Stimulated activated CD4-positive, alpha-beta T cell treated with anti-CD3 and anti-CD28 coated beads, Interleukin-1b, Interleukin-23, amount 100 ng/mL, for 24 hours (primary cell): Measurements from ENCODE around the gene RBM34.

Experiments
- DNase-seq, 4 experiments: peaks; one replicate each; pipeline ENCODE4 v3.0.0-alpha.2; 2020; ENCODE audit warnings: low read depth in 4 of 4, low spot score in 1 of 4

The RBM34 gene

DNA sequence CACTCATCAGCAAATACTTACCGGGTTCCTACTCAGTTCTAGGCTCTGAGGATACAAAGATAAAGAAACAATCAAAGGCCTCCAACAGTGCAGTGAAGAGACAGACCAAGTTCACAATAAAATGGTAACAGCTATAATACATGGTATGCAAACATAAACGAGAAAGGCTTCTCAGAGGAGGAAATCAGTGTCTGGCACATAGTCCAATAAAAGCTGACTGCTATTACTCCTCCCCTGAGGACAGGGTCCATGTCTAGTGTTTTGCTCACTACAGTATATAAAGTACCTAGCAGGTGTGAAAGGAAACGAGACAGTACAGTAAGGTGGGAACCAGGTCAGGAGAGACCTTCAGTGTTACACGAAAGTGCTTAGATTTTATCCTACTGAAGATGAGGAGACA, 4.3 kb downstream of the RBM34 start:
- no peak for DNase-seq

DNA sequence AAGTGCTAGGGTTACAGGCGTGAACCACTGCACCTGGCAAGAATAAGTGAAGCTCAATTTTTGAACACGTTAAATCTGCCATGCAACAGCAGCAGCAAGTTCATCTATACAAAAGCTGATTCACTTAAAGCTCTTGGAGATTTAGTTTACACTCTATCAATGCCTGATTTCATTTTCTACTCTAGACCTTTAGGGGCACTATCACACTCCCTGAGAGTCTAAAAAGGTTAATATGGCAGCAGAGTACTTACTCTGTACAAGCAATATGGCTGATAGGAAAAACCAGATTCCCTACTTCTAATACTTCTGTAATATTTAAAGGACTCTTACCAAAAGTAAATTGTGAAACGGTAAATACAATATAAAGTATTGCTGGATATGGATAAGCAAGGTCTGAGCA, 4.8 kb downstream of the RBM34 start:
- no peak for DNase-seq

DNA sequence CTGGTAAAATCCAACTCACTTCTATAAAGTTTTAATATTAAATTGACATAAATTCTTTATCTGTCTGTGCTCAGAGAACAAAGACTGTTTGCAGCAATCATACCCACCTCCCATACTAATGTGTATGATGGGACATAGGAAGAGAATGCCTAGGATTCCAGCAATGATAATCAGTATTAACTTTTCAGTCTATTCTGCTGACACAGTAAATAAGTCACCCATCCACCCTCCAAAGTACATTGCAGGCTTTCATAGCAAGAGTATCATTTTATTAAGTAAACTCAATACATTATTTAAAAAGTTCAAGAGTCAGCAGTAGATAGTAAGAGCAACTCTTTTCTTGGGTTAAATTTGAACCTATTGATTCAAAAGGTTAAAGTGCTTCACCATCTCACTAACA, 8.8 kb downstream of the RBM34 start:
- no peak for DNase-seq

DNA sequence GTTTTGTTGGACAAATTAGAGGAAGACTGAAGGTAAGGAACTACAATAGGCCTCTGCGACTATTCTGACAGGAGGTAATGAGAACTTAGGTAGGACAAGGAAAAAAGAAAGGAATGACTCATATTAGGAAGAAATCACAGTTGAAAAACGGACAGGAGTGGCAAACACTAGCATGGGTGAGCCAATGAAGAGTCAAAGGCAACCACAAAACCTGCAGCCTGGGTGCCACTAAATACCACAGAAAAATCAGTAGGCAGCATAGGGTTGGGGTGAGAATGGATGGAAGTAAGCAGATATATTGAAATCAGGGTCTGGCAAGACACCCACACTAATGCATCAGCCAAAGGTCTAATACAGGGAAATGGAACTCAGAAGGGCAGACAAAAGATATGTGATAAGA, 10.0 kb downstream of the RBM34 start:
- no peak for DNase-seq

DNA sequence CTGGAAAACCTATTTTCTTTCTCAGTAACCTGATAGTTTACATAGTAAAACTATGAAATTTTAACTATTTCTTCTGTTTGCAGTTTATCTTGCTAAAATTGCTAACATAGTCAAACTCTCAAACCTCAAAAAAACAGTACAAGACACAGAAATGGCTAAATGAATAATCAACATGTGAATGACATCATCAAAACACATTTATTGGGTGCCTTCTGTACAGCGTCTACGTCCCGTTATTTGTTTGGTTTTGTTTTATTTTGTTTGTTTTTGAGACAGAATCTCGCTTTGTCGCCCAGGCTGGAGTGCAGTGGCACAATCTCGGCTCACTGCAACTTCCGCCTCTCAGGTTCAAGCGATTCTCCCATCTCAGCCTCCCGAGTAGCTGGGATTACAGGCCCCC, 11.2 kb downstream of the RBM34 start:
- DNase-seq: no peak

DNA sequence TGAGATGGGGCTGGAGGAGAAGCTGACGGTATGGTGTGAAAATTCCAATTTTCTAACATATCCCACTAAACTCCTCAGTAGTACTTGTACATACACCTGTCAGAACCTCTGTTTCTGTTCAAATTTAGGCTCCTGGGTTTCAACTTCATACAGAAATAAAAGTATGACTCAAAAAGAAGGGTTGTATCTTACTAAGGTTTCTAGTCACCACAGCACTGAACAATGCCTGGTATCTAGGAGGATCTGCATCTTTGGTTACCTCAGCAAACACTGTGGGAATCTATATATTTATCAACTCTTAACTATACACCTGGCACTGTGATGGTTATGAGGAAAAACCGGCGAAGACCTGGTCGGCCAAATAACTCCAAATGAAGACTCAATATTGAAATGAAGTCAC, 13.8 kb downstream of the RBM34 start:
- no peak for DNase-seq

DNA sequence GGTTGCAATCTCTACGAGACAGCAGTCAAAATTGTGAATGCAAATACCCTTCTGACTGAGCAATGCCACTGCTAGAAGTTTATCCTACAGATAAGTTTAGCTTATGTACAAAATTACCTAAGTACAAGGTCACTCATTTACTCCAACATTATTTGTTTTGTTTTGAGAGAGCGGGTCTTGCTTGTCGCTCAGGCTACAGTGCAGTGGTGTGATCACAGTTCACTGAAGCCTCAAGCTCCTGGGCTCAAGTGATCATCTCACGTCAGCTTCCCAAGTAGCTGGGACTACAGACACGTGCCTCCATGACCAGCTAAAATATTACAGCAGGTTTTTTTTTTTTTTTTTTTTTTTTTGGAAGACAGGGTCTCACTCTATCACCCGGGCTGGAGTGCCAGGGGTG, 15.4 kb downstream of the RBM34 start:
- no peak for DNase-seq

DNA sequence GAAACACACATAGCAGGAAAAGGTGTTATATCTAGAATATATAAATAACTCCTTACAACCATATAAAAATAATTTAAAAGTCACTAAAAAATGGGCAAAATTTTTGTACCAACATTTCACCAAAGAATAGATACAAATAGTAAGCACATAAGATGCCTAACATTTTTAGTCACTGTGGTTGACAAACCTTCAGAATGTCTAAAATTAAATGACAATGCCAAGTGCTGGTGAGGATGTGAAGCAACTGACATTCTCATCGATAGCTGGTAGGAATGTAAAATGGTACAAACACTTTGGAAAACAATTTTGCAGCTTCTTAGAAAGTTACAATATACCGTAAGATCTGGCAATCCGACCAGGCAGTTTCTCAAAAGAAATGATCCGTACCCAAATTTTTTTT, 18.1 kb downstream of the RBM34 start:
- no peak for DNase-seq

DNA sequence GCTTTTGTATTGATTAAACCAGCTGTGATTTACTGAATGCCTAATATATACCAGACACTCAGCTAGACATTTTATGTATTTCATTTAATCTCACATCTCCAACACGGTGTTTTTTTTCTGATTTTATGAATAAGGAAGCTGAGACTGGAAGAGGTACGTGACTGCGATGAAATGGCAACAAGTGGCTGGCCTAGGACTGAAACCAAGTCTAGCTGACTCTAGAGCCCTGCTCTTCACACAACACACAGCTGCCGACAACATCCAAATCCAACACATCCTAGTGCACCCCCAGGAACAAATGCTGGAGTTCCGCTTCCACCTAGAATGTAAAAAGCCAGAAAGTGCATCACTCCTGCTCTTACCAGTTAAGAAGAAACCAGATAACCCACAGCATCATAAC, 21.7 kb downstream of the RBM34 start:
- DNase-seq: no peak

DNA sequence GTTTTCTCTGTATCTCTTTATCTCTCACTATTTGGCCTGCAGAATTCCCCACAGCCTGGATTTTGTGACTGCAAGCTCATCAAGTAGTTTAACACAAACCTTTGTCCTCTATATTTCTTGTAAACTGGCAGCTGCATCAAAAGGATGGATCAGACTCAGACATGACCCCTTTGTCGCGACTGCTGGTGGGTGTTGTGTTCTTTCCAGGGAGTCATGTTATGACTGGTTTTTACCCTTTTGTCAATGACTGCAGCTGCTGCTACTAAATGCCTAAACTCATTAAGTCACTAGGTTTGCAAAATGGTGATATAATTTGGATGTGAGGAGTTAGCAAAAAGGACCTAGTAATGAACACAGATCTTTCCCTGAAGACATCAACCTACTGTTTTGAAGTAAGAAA, 22.2 kb downstream of the RBM34 start:
- no peak for DNase-seq

DNA sequence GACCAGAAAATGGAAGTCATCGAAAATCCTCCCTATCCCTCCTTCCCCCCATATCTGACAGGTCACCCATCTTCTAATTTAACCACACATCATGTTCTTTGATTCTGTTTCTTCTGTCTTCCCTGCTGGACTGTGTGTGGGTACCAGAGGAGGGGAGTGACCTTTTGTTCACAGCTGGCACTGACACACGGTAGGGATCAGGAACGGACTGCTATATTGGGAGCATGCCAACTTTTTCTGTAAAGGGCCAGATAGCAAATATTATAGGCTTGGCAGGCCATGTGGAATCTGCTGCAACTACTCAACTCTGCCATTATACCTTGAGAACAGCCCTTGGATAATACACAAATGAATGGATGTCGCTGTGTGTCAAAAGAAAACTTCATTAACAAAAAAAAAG, 24.9 kb downstream of the RBM34 start:
- no peak for DNase-seq

DNA sequence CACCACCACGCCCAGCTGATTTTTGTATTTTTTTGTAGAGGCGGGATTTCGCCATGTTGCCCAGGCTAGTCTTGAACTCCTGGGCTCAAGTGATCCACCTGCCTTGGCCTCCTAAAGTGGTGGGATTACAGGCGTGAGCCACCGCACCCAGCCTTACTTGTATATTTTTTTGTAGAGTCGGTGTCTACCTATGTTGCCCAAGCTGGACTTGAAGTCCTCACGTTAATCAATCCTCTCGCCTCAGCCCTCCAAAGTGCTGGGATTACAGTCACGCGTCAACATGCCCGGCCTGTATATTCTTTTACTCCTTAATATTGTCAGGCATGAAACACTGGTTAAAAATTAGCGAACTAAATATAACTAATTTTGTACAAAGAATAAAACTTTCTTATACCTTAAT, 26.9 kb downstream of the RBM34 start:
- no peak for DNase-seq

DNA sequence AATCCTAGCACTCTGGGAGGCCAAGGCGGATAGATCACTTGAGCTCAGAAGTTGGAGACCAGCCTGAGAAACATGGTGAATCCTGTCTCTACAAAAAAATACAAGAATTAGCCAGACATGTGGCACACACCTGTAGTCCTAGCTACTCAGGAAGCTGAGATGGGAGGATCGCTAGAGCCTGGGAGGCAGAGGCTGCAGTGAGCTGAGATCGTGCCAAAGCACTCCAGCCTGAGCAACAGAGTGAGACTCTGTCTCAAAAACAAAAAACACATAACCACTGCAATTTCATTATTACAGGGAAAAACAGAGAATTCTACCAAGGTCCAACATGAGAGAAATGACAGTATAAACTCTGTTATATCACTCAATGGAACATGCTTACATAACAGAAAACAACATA, 28.0 kb downstream of the RBM34 start:
- DNase-seq: no peak

DNA sequence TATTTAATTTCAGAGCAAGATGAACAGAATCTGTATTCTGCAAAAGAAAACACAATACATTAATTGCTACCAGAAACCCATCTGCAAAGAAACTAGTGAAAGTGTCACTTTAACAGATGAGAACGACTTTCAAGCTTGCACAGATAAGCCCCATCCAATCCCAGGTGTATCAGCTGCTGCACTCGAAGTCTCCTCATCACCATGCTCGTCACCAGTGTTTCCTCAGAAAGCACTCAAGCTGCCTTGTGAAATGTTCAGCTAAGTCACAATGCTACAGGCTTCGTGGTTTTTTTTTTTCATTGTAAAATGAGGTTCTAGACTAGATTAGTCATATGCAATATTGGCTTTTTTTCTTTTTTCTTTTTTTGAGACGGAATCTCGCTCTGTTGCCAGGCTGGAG, 29.1 kb downstream of the RBM34 start:
- no peak for DNase-seq

DNA sequence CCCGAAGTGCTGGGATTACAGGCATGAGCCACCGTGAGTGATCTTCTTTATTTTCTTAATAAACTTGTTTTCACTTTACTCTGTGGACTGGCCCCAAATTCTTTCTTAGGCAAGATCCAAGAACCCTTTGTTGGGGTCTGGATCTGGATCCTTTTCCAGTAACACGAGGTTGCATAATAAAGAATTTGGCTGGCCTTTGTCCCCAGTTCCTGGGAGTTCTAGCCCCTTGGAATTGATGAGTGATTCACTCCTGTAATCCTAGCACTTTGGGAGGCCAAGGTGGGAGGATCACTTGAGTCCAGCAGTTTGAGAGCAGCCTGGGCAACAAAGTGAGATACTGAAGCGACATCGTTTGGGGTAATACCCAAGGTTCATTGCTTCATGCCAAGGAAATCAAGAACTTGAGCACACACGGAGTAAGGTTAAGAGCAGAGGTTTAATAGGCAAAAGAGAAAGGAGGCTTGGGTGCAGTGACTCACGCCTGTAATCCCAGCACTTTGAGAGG, 30.2 kb downstream of the RBM34 start:
- DNase-seq: no peak

DNA sequence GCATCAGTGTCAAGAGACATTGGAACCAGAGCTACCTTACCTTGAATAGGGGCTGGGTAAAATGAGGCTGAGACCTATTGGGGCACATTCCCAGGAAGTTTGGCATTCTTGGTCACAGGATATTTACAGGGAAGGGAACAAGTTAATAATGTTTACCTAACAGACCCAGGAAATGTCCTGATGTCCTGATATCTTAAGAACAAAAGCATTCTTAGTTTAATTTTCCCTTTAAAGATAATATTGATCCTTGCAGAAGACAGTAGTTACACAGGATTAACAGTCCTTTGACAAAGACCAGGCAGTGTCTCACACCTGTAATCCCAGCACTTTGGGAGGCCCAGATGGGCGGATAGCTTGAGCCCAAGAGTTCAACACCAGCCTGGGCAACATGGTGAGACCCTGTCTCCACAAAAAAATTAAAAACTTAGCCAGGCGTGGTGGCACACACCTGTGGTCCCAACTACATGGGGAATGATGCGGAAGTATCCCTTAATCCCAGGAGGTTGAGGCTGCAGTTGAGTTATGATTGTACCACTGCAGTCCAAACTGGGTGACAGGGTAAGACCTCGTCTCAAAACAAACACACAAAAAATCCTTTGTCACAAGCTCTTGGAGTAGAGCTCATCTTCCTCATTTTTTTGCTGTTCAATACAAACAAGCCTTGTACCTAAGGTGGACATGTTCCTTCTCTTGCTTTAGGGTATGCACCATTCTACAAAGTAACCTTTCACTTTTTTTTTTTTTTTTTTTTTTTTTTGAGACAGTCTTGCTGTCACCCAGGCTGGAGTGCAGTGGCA, 31.1 kb downstream of the RBM34 start:
- DNase-seq: no peak

DNA sequence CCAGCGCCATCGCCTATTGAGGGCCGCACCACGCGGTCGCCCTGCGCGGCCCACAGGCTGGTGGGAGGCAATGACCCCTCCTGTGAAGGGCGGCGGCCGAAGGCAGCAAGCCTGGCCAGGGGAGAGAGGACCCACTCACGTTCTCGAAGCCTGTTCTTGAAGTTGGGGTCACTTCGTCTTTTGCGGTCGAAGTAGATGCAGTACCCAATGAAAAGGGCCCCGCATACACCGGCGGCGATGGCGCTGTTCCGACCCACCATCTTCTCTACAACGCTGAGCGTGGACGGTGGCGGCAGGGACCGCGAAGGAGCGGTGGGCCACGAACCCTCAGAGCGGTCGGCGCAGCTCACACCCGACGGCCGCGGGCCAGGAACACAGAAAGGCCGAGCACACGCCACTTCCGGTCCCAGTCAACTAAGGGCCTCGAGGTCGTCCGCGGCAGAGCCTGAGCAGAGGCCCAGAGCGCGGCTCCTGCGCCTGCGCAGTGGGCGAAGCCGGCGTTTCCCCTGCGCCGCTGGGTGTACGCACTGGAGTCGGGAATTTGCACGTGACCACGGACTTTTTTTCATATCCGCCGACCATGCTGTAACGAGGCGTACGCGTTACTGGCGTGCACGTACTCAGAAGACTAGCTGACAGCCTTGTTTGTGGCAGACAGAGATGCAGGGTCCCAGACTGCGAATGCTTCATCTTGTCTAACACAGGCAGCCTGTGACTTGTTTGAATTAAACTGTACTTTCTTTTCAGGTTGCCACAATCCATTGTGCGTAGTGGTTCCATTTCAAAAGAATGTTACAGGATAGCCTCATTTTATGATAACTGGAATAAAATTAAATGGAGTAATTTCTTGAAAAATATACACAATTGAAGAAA, 32.4 kb downstream of the RBM34 start, which contains the start of gene TOMM20:
TSS of gene TOMM20 (minus strand) at position 382 of the 873 bp plus-strand sequence. CDS start at position 260, 122 bp downstream.
- peak; percentile 74 to 92 (median 88) for DNase-seq

DNA sequence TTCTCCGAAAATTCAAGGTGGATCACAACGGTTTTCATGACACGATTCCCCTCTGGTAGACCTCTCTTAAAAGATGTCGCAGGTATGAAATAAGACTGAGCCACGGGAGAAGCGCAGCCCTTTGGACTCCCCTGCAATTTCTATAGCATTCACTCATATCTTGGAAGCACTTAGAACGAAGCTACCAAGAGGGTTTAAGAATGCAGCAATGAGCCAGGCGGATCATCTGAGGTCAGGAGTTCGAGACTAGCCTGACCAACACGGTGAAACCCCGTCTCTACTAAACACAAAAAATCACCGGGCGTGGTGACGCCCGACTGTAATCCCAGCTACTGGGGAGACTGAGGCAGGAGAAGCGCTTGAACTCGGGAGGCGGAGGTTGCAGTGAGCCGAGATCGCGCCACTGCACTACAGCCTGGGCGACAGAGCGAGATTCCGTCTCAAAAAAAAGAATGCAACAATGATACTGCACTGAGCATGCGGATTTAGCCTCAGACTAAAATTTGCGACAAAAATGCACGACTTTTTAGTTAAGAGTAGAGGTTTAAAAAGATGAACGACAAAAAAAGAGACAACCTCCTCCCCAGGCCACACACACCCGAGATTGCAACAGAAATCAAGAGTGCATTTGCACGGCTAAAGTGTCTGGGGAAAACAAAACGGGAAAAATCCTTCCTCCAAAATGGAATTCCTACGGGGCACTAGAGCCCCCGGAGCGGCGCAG, 33.2 kb downstream of the RBM34 start:
- DNase-seq: no peak

DNA sequence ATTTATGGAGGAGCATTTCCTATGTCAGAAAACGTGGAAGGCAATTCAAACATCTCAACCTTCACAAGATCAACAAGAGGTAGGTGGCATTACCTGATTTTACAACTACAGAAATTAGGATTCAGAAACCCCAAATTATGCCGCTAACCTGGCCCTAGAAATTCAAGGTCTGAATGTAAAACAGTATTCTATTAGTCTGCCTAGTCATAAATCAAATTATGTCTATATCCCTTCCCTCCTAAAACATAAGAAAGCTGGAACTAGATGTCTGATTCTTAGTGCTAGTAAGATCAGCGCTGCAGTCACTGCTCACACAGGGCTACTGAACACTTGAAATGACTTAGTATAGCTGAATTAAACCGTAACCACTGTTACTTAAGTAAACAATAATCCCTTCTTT, 33.8 kb downstream of the RBM34 start:
- no peak for DNase-seq

DNA sequence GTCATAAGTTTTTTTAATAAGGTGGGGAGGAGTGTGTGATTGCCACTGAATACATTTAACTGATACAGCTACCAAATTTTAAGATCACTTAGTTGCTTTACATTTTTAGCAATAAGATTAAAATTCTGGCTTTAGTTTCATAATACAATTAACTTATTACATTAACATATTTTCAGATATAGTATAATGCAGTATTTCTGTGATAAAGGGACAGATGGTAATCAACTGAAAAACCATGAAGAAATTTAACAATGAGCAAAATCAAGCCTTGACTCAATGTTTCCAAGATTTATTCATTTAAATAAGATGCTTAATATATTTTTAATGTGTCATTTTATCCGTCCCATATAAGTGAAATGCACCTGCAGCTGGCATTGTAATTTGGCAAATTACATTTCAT, 36.4 kb downstream of the RBM34 start:
- no peak for DNase-seq

DNA sequence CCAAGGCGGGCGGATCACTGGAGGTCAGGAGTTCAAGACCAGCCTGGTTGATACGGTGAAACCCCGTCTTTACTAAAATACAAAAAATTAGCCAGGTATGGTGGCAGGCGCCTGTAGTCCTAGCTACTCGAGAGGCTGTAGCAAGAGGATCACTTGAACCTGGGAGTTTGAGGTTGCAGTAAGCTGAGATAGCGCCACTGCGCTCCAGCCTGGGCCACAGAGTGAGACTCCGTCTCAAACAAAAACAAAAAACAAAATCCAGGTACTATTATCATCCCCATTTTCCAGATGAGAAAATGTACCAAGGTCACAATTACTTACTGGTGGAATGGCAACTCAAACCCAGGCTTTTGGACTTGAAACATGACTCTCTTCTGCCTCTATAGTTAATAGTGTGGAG, 36.9 kb downstream of the RBM34 start:
- no peak for DNase-seq

DNA sequence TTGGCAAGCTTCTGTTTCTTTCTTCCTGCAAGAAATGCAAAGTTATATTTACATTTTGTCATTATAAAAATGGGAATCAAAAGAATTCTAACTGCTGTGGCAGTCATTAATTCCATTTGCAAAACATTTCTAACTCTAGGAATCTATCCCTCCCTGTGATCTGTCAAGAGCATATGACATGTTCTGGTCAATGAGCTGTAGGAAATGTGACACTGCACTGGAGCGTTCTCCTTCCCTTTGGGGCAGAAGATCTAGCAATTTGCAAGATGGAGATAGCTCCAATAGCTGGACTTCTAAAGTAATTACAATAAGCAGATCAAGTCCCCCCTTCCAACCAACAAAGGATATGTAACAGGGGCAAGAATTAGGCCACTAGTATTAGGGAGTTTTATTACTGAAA, 38.7 kb downstream of the RBM34 start:
- DNase-seq: no peak
